C4-2B (cell line): Measurements from ENCODE around the gene IRF4.

Experiments
- ZFX ChIP-seq: fragments of 450-650 bp; IDR thresholded peaks from 2 replicates; pipeline ENCODE4 v1.6.1; 2017
- TF ChIP-seq, protein P1 (sequence below): fragments of 450-650 bp; conservative IDR thresholded peaks from 2 replicates; pipeline ENCODE4 v1.5.1; 2017; ENCODE audit warnings: mild to moderate bottlenecking

DNA sequence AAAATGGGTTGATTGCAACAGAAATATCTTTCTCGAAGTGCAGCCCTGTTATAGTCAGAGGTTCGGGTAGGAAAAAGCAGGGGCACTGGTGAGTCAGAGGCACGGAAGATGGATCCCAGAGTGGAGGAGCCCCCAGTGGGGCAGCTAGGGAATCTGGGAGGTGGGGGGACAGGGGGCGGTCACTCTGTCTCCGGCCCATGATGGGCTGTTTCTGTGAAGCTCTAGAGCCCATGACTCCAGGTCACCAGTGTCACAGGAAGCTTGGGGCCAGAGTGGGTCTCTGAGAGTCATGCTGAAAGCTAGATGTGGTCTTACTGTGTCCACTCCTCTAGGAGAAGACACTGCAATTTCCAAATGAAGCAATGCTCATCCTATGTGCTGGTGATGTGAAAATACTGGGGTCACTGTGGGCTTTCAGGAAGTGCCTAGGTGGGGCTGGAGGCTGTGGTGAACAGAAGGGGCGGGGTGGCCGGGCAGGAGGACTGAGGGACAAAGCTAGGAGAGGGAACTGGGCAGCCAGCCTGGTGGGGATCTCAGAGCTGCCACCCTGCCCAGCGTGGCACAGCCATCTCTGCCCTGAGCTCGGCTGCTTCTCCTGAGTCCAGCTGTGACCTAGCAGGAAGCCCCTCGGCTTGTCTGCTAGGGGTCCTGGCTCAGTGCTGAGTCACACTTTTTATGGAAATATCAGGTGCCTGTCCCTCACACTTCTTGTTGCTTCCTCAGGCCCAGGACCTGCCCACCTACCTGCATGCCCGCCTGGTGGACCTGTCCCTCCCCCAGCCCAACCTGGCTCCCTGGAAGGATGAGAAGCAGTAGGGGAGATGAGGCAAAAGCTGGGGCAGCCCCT, 54.2 kb downstream of the IRF4 start:
- TF ChIP-seq, protein P1, sequence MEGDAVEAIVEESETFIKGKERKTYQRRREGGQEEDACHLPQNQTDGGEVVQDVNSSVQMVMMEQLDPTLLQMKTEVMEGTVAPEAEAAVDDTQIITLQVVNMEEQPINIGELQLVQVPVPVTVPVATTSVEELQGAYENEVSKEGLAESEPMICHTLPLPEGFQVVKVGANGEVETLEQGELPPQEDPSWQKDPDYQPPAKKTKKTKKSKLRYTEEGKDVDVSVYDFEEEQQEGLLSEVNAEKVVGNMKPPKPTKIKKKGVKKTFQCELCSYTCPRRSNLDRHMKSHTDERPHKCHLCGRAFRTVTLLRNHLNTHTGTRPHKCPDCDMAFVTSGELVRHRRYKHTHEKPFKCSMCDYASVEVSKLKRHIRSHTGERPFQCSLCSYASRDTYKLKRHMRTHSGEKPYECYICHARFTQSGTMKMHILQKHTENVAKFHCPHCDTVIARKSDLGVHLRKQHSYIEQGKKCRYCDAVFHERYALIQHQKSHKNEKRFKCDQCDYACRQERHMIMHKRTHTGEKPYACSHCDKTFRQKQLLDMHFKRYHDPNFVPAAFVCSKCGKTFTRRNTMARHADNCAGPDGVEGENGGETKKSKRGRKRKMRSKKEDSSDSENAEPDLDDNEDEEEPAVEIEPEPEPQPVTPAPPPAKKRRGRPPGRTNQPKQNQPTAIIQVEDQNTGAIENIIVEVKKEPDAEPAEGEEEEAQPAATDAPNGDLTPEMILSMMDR = no peak
- no peak for TF ChIP-seq ZFX
